NCI-H2196 treated with DMSO at 0.1 percent for 48 hours (cell line): ENCODE results near the gene NT5C.
"Not testable (repeated sequence)": the region's sequence is repeated elsewhere in the genome, so short reads cannot be mapped to it uniquely, and the experiment has no call there.

ENCODE experiments used
- DNase-seq: peaks from one replicate; lab custom pipeline; 2025; ENCODE audit not compliant: unreplicated experiment; lab: John Stamatoyannopoulos, UW

Gene NT5C

DNA sequence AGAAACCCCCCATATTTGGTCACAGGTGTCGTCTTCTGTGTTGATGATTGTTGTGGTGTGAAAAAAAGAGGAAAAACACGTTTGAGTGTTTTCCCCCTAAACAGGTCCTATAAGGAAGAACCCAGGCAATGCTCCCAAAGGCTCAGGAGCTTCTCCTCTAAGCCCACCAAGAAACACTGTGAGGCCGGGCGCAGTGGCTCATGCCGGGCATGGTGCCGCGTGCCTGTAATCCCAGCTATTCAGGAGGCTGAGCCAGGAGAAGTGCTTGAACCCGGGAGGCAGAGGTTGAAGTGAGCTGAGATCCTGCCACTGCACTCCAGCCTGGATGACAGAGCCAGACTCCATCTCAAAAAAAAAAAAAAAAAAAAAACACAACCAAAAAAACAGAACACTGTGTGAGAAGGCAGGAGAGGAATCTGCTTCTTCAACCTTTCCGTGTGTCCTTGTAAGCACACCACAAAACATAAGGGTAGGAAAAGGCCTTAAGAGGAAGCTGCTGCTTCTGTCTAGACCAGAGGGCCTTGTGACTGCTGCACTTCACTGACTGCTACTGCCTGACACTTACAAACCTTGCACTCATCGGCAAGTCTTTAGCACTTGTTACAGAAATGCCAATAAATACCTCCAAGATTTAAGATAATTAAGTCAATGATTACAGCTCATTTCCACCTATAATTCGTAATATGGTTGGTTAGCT lies 13.4 kb upstream of the NT5C start:
- no peak for DNase-seq

- no peak for DNase-seq
Observed at GRCh38 chr17:75142236-75142971, 10.9 kb upstream of the NT5C start.

DNA sequence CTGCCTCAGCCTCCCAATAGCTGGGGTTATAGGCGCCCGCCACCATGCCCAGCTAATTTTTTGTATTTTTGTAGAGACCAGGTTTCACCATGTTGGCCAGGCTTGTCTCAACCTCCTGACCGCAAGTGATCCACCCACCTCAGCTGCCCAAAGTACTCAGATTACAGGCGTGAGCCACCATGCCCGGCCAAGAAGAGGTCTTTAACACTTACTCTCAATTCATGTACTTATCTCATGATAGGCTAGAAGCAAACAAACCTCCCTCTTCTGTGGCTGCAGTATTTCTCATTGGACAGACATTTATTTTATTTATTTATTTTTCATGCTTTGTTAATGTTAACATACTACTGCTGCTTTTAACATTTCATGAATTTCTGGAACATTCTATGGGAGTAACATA lies 7.0 kb upstream of the NT5C start:
- DNase-seq, result peak; percentile 16

DNA sequence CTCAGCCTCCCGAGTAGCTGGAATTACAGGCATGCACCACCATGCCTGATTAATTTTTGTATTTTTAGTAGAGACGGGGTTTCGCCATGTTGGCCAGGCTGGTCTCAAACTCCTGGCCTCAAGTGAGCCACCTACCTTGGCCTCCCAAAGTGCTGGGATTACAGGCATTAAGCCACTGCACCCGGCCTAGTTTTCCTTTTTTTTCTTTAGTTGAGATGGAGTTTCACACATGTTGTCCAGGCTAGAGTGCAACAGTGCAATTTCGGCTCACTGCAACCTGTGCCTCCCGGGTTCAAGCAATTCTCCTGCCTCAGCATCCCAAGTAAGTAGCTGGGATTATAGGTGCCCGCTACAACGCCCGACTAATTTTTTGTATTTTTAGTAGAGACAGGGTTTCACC lies 6.2 kb upstream of the NT5C start:
- not testable (repeated sequence) for DNase-seq

GRCh38 chr17:75135946-75136345 lies 4.4 kb upstream of the NT5C start:
- no peak for DNase-seq

GRCh38 chr17:75135452-75135851 lies 3.9 kb upstream of the NT5C start:
- DNase-seq, result no peak

GRCh38 chr17:75133607-75134347 lies 2.2 kb upstream of the NT5C start:
- DNase-seq, result not testable (repeated sequence)

DNA sequence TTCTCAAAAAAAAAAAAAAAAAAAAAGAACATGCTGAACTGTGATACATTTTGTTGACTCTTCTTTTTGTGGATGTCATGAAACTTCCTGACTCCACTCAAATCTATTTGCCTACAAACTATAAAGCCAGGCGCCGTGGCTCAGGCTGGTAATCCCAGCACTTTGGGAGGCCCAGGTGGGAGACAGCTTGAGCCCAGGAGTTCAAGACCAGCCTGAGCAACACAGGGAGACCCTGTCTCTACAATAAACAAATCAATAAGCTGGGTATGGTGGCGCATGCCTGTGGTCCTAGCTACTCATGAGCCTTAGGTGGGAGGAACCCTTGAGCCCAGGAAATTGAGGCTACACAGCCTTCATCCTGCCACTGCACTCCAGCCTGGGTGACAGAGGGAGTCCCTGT lies 1.5 kb upstream of the NT5C start:
- no peak for DNase-seq

GRCh38 chr17:75132018-75133000 lies 767 bp upstream of the NT5C start:
- DNase-seq, result not testable (repeated sequence)

DNA sequence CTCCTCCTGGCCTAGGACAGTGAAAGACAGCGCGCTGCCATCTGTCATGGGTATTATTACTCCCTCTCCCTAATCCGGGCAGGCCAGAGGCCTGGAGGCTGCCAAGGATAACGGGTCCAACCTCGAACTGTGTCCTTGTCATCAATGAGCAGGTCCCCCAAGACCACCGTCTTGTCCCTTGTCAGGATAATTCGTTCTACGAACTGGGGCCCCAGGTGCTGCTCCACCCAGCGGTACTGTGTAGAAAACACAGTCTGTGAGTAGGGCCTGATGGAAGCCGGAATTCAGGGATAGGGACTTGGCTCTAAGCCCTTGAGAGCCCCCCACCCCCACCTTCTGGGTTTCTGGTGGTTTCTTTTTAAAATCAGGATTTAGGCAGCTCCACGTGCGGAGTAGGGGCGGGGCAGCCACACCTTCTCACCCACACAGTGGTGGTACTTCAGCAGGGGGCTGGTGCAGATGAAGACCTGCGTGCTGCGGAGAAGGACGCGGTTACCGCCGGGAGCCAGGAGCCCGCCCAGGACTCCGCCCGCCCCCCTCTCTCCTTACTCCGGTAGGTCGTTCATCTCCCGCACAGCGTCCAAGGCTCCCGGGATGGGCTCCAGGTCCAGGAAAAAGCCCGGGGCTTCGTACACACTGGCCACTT lies 787 bp downstream of the NT5C start:
- DNase-seq, result no peak

DNA sequence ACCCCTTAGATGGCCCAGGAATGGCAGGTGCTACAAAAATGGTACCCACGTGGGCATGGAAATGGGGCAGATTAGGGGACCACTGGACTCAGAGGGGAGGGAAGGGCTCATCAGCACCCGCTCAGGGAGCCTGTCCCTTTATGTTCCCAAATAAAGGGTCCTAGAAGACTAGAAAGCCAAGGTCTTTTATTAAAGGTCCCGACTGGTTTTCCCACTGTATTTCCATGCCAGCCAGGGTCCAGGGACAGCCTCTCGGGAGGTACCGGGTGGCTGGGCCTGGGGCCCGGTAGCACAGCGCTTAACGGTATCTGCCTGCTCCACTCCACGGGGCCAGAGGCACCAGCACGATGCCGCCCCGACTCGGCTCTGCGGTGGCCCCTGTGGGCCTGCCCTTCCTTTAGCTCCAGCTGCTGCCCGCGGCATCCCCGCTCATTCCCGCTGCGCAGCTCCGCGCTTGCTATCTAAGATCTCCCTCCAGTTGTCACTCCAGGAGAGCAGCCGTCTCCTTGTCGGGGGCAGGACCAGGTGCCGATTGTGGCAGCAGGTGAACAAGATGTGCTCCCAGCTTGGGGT lies 1.4 kb downstream of the NT5C start:
- no peak for DNase-seq

DNA sequence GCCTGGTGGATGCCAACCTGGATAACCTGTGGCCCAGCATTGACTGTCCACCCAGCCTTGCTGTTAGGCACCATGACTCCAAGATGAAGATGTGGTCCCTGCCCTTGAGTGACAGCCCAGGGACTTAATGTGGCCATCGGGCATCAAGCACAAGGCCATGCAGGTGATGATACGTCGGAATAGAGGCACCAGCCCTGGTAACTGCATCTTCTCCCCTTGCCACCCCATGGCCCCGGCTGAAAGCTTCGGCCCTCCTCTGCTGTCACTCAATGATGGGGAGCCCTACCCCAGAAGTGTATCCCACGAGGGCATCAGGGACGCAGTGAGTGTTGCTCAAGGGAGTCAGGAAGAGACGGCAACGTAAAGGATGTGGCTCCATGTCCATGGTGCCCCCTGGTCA lies 2.0 kb downstream of the NT5C start:
- DNase-seq, result no peak

- DNase-seq, result no peak
Observed at GRCh38 chr17:75128694-75129505, 2.6 kb downstream of the NT5C start.

- DNase-seq, result not testable (repeated sequence)
Observed at GRCh38 chr17:75127936-75128335, 3.6 kb downstream of the NT5C start.

DNA sequence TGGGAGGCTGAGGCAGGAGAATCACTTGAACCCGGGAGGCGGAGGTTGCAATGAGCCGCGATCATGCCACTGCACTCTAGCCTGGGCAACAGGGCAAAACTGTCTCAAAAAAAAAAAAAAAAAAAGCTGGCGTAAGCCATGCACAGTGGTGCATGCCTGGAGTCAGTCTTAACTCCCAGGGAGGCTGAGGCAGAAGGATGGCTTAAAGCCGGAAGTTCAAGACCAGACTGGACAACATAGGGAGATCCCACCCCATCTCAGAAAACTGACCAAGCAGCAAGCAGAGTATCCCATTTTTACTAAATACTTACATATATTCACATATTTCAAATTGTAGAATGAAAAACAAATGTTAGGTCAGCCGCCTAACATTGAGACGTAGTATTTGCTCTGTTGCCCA lies 4.6 kb downstream of the NT5C start:
- no peak for DNase-seq

DNA sequence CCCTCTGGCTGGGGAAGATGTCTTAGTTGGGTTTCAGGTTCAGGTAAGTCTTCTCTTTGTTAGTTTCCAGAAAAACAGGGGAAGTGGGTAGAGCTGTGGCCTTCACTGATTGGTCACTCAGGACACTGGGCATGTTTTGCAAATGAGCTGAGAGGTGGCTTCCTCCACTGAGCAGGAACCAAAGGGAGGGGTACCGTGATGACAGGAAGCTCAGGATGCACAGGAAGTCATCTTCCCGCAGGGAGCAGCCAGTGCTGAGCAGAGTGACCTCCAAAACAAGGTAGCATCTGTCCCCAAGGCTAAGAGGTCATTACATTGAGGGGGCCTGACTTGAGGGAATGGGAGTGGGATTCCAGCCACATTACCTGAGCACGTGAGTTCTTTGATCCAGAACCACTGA lies 5.6 kb downstream of the NT5C start:
- DNase-seq, result no peak

GRCh38 chr17:75124819-75125162 lies 6.8 kb downstream of the NT5C start:
- DNase-seq, result no peak

- DNase-seq, result peak; percentile 66
Observed at GRCh38 chr17:75124041-75124818, 7.3 kb downstream of the NT5C start.
